Left renal cortex interstitium (tissue), 4 donors: ENCODE results near the gene REPS1. TPM values are rescaled to one million over a fixed set of nuclear protein-coding genes. Genes with fewer than 3 reads are reported as not detected.
"Not testable (repeated sequence)": the region's sequence is repeated elsewhere in the genome, so short reads cannot be mapped to it uniquely, and the experiment has no call there.

Source experiments
- DNase-seq, 4 donors: peaks; one replicate each; pipeline ENCODE4 v3.0.0-alpha.2; 2013; ENCODE audit warnings: low read depth in 4 of 4, low spot score in 2 of 4, missing footprints in 1 of 4
- polyA plus RNA-seq, 4 donors: library from polyadenylated mRNA; unstranded; fragments of 120-200 nt; gene quantifications; one replicate each; pipeline ENCODE4 v1.2.1, GENCODE V29; 2013; ENCODE audit not compliant: insufficient read length in 4 of 4

REPS1 gene
- polyA plus RNA-seq, 4 donors: 57.4 to 89.5 (median 77.3) TPM

DNA sequence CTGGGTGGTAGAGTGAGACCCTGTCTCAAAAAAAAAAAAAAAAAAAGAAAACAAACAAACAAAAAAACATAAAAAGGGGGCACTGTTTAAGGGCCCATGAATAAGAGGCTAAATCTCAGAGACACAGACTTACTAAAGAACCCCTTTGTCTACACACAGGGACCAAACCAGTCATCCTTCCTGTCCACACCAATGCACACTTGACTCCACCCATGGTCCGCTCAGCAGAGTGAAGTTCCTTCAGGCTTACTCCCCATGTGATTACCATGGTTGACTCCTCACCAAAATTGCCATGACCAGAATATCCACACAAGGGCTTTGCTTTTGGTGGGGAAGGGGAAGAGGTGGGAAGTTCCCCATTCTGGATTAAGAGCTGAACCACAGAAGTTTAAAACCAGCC, 19.4 kb upstream of the REPS1 start:
- no peak for DNase-seq

DNA sequence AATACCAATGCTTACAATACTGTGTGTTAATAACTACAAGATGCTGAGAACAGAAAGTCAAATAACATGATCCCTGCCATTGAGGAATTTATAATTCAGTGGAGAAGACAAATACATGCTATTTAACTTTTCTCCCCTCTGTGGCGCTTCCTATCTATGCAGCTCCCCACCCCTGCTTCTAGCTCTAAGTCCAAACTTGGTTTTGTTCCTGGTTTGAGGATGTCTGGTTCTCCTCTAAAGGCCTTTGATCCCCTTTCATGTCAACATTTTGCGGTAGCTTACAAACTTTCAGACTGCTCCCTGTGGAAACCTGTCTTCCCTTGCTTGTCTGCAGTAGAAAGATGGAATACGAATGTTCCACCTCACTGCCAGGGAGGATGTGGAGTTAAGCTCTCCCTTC, 18.4 kb upstream of the REPS1 start:
- DNase-seq: no peak

DNA sequence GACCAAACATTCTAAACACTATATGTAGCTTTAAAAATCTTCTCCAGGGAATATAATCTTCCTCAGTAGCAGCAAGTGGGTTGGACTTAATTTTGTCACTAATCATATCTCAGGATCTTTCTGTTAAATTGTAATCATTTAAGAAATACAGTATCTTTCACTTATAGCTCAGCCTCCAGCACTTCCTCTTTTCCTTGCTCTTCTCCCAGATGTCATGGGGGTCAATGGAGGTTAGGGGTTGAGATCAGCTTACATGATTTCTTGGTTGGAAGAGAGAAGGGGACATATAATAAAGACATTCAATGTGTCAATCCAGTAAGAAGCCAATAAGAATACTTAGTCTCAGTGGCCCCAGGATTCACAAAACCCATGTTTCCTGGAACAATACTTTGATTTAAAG, 15.7 kb upstream of the REPS1 start:
- no peak for DNase-seq

DNA sequence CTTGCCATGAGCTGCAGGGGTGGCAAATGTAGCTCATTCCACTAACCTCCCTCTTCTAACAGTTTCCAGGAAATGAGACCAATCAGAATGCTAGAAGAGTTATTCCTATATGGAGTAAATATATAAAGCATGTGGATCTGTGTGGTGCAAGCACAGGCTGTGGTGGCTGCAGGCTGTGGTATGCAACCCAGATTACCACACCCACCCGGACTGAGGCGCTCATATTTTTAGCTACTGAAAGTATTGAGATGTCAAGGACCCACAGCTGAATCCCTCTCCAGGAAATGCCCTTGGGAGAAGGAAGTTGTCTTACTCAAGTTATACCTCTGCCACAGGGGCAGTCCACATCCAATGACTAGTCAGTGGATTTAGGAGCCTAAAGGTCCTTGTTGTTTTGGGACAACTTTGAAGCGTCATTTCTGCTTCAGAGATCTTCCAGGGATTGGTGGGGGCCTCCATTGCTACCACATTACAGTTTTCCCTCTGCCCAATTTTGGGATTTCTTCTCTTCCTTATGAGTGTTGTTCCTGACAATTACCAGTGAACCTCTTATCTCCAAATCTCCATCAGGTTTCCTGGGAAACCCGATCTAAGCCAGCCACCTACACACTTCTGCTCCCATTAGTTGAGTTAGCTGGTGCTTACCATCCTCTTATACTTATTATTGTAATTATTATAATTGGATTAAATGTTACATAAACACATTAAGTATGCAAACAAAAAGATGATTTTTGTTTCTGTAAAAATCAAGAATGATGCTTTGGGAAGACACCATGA, 12.1 kb upstream of the REPS1 start:
- DNase-seq: no peak

DNA sequence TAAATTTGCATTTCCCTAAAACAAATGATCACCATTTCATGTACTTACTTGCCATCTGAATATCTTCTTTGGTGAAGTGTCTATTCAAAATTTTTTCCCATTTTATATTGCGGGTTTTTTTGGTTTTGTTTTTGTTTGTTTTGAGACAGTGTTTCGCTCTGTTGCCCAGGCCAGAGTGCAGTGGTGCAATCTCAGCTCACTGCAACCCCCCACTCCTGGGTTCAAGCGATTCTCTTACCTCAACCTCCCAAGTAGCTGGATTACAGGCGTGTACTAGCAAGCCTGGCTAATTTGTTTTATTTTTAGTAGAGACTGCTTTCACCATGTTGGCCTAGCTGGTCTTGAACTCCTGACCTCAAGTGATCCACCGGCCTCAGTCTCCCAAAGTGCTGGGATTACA, 9.1 kb upstream of the REPS1 start:
- DNase-seq: no peak

DNA sequence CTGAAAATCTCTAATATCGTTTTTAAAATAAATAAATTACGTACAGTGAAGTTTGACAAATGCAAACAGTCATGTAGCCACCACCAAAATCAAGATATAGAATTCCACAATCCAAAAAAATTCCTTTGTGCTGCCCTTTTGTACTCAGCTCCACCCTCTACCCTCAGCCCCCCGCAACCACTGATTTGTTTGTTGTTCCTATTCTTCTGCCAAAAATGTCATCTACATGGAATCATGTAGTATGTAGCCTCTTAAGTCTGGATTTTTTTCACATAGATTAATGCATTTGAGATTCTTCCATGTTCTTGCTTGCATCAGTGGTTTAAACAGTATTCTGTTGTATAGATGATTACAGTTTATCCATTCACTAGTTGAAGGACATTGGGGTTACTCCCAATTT, 8.5 kb upstream of the REPS1 start:
- DNase-seq: no peak

DNA sequence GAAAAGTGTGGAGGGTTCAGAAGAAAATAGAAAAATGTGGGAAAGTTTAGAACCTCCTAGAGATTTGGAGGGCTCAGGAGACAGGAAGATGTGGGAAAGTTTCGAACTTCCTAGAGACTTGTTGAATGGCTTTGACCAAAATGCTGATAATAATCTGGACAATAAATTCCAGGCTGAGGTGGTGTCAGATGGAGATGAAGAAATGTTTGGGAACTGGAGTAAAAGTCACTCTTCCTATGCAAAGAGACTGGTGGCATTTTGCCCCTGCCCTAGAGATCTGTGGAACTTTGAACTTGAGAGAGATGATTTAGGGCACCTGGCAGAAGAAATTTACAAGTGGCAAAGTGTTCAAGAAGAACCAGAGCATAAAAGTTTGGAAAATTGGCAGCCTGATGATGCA, 5.4 kb upstream of the REPS1 start:
- DNase-seq: not testable (repeated sequence)

DNA sequence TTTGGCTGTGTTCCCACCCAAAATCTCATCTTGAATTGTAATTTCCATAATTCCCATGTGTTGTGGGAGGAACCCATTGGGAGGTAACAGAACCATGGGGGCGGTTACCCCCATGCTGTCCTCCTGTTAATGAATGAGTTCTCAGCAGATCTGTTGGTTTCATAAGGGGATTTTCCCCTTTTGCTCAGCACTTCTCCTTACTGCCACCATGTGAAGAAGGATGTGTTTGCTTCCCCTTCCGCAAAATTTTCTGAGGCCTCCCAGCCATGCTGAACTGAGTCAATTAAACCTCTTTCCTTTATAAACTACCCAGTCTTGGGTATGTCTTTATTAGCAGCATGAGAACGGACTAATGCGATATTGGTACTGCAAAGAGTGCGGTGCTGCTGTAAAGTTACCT, 4.9 kb upstream of the REPS1 start:
- not testable (repeated sequence) for DNase-seq

DNA sequence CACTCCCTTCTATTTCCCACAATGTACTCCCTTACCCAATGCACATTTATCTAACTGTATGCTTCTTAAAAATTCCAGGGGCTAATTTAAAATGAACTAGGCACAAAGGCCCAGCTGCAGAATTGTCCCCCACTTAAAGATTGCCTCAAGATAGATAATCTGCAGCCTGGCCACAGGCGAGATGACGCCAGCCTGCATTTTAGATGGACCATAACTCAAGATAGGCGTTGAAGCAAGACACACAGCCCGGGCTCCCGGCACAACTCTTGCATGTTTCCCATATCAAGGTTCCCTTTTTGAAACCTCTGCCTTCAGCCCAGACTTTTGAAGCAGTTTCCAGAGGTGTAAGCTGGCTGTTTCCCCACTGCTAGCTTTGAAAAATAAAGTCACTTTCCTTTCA, 3.2 kb upstream of the REPS1 start:
- no peak for DNase-seq

DNA sequence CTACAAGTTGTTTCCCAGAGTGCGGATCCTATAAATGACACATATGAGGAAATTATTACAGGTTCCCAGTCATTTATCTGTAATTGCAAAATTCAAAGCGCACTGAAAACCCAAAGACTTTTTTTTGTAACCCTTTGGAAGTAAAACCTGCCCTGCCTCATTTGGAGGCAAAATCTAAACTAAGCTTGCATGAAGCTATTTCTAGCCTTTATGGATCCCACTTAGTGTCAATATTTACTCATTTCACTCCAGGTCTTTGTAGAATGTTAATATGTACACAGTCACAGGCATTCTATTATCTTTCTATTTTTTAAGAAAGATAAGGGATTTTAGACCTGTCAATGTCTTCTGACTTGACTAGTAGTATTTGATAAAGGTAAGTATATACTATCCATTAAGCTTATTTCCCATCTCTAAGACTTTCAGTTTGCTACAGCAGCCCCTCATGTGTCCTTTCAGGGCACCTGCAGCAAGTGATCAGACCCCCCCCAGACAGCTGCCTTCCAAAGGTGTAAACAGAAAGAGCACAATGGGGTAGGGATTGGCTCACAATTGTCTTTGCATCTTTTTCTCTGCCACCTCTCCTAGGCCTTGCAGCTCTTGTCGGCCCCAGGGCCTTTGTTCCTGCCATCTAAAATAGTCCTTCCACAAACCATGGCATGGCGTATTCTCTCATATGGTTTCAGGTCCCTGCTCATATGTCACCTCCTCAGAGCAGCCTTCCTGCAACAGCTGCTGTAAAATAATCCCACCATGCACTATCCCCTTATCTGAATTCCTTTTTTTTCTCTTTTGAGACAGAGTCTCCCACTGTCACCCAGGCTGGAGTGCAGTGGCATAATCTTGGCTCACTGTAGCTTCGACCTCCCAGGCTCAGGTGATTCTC, 1.3 kb upstream of the REPS1 start:
- no peak for DNase-seq

DNA sequence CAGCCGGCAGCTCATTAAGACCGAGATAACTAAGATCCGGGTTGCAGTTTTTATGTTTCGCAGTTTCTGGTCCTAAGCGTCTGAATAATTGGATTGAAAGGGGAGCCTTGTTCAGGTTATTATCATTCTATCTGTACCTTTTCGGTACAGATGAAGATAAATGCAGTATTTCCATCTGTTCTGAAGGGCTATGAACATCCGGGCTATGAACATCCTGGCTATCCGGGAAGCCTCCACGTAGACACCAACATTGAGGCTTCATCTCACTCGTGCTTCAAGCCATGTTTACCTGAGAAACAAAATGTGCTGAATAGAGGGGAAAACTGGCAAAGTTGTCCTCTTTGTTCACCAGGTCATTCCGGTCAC, 399 bp upstream of the REPS1 start:
- no peak for DNase-seq

DNA sequence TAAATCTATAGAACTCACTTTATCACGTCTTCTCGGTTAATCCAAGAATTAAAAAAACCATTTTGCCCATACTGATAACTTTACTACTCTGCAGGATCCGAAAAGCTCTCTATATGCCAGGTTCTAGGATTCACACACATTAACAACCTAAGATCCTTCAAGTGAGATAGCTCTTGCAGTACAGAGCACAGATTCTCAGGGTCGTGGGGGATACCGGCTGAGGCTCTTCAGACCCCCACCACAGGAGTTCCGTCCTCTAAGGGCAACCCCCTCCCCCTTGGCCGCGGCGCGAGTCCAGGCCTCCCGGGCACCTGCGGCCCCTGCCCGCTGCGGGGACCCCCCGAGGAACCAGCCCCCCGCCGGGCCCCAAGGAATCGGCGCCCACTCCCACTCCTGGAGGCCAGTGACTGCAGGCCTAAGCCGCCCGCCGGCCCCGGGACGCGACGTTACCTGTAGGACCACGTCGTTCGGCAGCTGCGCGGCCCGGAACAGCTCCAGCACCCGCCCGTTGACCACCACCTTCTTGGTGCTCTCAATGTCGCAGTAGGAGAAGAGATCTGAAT, 892 bp downstream of the REPS1 start:
- peak in 3 of 4 donors; percentile 19 to 53 (median 29) for DNase-seq

DNA sequence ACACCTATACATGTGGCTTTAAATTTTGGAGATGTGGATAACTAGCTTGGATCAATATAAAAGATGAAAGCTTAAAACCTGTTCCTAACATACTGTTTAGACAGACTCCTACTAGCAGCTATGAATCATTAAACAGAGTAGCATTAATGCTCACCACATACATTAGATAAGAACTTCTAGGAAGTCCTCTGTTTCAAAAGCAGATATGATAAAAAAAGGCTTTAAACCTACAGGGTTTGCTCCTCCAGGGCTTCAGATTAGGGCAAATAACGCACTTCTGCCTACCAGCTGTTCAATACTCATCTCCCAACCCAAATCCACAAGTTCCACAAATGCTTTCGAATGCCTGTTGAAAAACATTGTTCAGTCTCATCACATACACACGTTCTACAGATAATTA, 1.5 kb downstream of the REPS1 start:
- DNase-seq: peak in 1 of 4 donors; percentile 16

DNA sequence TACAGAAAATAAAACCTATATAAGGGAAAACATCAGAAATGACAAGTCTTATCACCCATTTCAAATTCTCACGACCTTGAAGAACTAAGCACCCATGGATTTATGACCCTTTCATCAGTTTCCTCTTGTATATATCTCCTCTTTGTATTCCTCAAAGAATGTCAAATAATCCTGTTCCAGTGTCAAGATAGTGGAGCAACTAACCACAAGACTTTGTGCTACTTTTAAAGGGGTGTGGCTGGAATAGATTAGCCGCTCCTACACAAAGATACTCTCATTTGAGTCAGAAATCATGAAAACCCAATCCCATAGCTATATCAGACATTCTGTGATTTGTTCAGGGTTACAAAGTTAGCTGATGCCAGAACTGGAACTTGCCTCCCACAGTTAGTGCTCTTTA, 6.6 kb downstream of the REPS1 start:
- no peak for DNase-seq

DNA sequence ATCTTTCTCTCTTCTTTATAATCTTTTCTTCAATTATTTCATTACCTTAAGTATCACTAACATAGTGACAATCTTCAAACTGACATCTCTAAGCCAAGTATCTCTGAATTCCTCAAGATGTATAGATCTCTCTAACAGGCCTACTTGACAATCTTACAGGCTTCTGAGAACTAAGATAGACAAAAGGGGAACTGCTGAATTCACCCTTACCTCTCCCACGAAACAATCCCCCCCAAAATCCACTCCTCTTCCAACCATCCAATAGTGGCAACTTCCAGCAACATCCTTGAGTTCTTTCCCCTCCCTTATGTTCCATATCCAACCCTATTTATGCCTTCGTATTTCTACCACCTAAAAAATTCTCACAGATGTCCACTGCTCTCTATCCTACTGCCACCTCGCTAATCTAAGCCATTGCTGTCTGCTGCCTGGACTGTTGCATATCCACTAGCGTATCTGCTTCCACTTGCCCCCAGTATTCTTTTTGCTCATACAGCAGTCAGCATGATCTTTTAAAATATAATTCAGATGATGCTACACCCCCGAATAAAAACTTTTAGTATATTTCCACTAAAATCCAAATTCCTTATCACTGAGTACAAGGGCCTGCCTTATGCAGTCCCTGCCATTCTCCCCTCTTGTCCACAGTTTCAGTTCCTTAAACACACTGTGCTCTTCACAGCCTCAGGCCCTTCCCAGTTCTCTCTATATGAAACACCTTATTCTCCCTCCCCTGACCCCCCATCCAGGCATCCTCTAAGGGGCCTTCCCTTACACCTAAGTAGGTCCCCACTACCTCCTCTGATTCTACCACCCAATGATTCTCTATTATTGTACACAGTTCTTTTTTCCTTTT, 8.0 kb downstream of the REPS1 start:
- no peak for DNase-seq

DNA sequence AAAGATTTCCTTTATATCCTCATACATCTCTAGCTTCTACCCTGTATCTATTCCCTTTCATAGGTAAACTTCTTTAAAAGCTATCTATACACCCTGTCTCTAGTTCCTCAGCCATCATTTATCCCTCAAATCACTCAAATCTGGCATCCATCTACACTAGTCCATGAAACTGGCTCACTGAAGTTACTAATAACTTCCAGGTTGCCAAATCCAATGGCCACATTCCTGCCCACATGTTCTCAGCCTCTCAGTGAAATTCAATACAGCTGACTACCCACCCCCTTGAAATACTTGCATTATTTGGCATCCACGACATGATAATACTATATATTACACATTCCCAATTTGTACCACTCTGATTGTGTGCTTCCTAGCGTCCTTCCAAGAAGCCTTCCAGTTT, 8.7 kb downstream of the REPS1 start:
- DNase-seq: no peak

DNA sequence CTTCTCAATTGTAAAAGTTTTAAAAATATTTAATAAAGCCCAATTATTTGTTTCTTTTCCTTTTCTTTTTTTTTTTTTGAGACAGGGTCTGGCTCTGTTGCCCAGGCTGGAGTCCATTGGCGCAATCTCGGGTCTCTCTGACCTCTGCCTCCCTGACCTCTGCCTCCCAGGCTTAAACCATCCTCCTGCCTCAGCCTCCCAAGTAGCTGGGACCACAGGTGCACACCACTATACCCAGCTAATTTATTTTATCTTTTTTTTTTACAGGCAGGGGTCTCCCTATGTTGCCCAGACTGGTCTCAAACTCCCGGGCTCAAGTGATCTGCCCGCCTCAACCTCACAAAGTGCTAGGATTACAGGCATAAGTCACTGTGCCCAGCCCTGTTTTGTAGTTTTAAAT, 9.8 kb downstream of the REPS1 start:
- no peak for DNase-seq

DNA sequence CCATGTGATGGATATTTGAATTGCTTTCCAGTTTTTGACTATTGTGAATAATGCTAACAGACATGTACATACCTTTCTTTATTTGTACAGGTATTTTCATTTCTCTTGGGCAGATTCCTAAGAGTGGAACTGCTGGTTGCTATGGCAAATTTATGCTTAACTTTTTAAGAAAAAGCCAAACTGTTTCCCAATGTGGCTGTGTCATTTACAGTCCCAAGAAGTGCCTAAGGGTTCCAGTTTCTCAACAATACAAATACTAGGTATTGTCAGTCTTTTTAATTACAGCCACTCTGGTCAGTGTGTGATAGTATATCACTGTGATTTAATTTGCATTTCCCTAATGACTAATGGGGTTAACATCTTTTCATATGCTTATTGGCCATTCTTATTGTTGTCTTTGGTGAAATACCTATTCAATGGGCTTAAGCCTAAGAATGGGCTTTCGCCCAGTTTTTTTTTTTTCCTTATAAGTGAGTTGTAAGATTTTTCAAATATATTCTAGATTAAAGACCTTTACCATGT, 10.3 kb downstream of the REPS1 start:
- no peak for DNase-seq

DNA sequence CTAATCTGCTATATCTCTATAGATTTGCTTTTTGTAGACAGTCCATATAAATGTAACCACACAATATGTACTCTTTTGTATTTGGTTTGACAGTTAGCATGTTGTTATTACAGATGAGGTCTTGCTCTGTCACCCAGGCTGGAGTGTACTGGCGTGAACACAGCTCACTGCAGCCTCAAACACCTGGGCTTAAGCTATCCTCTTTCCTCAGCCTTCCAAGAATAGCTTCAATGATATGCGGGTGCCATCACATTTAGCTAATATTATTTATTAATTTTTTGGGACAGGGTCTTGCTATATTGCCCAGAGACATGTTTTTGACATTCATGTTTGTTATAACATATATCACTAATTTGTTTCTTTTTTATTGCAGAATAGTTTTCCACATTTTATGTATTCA, 10.8 kb downstream of the REPS1 start:
- DNase-seq: no peak

DNA sequence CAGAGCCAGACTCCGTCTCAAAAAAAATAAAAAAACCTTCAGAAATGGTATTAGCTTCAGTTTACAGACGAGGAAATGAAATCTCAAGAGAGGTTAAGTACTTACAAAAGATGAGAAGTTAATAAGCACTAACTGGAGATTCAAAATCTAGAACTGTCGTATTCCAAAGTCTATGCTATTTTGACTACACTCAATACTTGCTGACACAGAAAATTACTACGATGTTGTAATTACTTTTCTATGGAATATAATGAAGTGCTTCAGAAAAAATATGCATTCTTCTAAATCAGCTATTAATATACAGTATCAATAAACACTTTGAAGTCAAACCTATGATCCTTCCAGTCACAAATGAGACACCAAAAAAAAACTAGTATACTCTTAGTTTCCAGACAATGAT, 12.2 kb downstream of the REPS1 start:
- no peak for DNase-seq
